ENCODE results near the gene ABCA3.
"Not testable (repeated sequence)": the region's sequence is repeated elsewhere in the genome, so short reads cannot be mapped to it uniquely, and the experiment has no call there.

ABCA3 gene

DNA sequence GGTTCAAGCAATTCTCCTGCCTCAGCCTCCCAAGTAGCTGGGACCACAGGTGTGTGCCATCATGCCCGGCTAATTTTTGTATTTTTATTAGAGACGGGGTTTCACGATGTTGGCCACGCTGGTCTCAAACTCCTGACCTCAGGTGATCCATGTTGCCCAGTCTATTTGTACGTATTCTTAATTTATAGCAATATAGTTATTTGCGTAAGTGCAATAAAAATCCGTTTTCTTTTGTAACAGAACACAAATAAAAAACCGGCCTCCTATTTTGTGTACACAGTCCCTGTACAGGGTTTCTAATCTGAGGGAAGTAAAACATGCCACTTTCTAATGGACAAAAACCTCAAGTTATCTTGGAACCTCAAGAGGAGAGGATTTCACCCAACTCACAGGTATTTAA, 80.3 kb downstream of the ABCA3 start:
- intact Hi-C loops (cut with DNase I; ENCODE audit: low total_unique reads) = no loop called here
- no peak for DNase-seq
- no peaks in the 10 kb centered on the region for H3K27me3 ChIP-seq
- no peaks in the 10 kb centered on the region for H3K9me3 ChIP-seq
- H3K4me1 ChIP-seq = peaks cover 0 to 7% (median 2%) of the 10 kb centered on the region in 4 donors
- no peak overlapping the region for H3K4me3 ChIP-seq
- peaks cover 76 to 95% (median 83%) of the 10 kb centered on the region in 3 donors for H3K36me3 ChIP-seq
- no peak for TF ChIP-seq CTCF (IDR thresholded peaks at IDR 0.05)
- H3K27ac ChIP-seq = no peak overlapping the region

DNA sequence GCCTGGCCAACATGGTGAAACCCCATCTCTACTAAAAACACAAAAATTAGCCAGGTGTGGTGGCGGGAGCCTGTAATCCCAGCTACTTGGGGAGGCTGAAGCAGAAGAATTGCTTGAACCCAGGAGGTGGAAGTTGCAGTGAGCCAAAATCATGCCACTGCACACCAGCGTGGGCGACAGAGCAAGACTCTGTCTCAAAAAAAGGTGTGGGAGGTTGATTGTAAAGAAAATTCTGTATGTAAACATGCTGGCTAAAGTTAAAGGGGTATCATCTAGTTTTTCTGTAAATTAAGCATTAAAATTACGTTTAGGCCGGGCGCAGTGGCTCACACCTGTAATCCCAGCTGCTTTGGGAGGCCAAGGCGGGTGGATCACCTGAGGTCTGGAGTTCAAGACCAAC, 82.0 kb downstream of the ABCA3 start:
- DNase-seq; H3K9me3 ChIP-seq; H3K27ac ChIP-seq; intact Hi-C loops (cut with DNase I; ENCODE audit: low total_unique reads); H3K4me1 ChIP-seq; H3K27me3 ChIP-seq; H3K4me3 ChIP-seq: not testable (repeated sequence)
- peaks cover 86 to 100% (median 98%) of the 10 kb centered on the region in 3 donors for H3K36me3 ChIP-seq

DNA sequence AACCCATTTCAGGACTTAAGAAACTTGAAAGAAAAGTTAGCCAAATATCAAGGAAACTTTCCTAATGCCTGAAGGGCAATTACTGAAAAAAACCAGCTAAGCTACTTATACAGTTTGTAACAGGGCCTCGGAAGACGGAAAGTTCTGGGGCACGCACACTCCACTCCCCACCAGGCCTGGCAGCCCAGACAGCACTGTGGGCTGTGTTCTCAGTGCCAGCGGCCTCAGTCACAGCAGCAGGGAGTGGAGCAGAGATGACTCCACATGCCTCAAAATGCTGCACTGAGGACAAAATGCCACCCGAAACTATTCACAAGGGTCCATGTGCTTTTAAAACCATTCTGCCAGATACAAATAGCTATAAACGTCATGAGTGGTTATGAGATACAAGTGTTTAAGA, 82.8 kb downstream of the ABCA3 start:
- intact Hi-C loops (cut with DNase I; ENCODE audit: low total_unique reads) = no loop called here
- Histone ChIP-seq H3K27ac (no peak overlapping the region), H3K27me3 (no peaks in the 10 kb centered on the region), H3K36me3 (peaks cover 86 to 100% (median 93%) of the 10 kb centered on the region in 3 donors), H3K9me3 (no peaks in the 10 kb centered on the region), H3K4me1 (no peaks in the 10 kb centered on the region), H3K4me3 (no peak overlapping the region)
- TF ChIP-seq CTCF (IDR thresholded peaks at IDR 0.05) = no peak
- no peak for DNase-seq

DNA sequence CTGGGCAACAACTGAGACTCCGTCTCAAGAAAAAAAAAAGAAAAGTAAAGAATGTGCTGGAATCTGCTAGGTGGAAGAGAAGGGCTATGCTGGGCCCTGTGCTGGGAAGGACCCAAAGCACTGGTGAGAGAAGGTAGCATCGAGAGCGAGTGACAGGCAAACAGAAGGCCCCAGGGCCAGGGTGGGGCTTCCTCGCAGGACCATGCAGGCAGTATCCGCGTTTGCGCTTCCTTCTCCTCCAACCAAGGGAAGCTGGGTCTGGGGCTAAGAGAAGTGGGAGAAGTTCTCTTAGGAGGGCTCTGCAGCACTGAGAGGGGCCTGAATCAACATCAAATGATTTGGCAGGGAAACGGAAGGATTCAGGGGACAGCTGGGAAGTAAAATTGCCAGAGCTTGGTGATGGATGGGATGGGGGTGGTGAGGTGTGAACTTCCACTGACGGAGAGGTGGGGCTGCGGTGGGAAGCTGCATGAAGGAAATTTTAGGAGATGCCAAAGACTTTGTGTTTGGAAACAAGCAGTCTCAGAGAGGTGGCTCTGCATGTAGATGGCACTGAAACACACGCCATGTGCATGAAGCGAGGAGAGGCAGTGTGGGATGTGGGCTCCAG, 83.9 kb downstream of the ABCA3 start:
- intact Hi-C loops (cut with DNase I; ENCODE audit: low total_unique reads) = no loop called here
- Histone ChIP-seq H3K27ac (no peak overlapping the region), H3K27me3 (no peaks in the 10 kb centered on the region), H3K4me1 (peaks cover 6 to 9% (median 8%) of the 10 kb centered on the region in 4 donors), H3K36me3 (peaks cover 77 to 91% (median 82%) of the 10 kb centered on the region in 3 donors), H3K9me3 (no peaks in the 10 kb centered on the region), H3K4me3 (no peak overlapping the region)
- no peak for DNase-seq
- TF ChIP-seq CTCF (IDR thresholded peaks at IDR 0.05) = no peak

- no peaks in the 10 kb centered on the region for H3K27me3 ChIP-seq
- H3K4me1 ChIP-seq = peaks cover 9 to 22% (median 17%) of the 10 kb centered on the region in 4 donors
- intact Hi-C loops (cut with DNase I; ENCODE audit: low total_unique reads) = no loop called here
- no peak for TF ChIP-seq CTCF (IDR thresholded peaks at IDR 0.05)
- H3K27ac ChIP-seq = no peak overlapping the region
- H3K36me3 ChIP-seq = peaks cover 51 to 58% (median 57%) of the 10 kb centered on the region in 3 donors
- DNase-seq = no peak
- H3K9me3 ChIP-seq = no peaks in the 10 kb centered on the region
- no peak overlapping the region for H3K4me3 ChIP-seq
Measured at GRCh38 chr16:2253293-2253692, 87.2 kb downstream of the ABCA3 start.

- no peak for DNase-seq
- H3K4me3 ChIP-seq = no peak overlapping the region
- no peak for TF ChIP-seq CTCF (IDR thresholded peaks at IDR 0.05)
- no peaks in the 10 kb centered on the region for H3K27me3 ChIP-seq
- H3K27ac ChIP-seq = no peak overlapping the region
- intact Hi-C loops (cut with DNase I; ENCODE audit: low total_unique reads) = no loop called here
- no peaks in the 10 kb centered on the region for H3K9me3 ChIP-seq
- H3K4me1 ChIP-seq = peaks cover 9 to 22% (median 17%) of the 10 kb centered on the region in 4 donors
- H3K36me3 ChIP-seq = peaks cover 46 to 53% (median 53%) of the 10 kb centered on the region in 3 donors
Measured at GRCh38 chr16:2252806-2253148, 87.8 kb downstream of the ABCA3 start.

Data from tibial artery (tissue), 4 donors.